Measurements from ENCODE around the gene SEPTIN1. TPM values are rescaled to one million over a fixed set of nuclear protein-coding genes. Genes with fewer than 3 reads are reported as not detected.
"Not testable (repeated sequence)": the region's sequence is repeated elsewhere in the genome, so short reads cannot be mapped to it uniquely, and the experiment has no call there.

Gene SEPTIN1
- total RNA-seq, 1 experiment from 2014 or later = not detected

DNA sequence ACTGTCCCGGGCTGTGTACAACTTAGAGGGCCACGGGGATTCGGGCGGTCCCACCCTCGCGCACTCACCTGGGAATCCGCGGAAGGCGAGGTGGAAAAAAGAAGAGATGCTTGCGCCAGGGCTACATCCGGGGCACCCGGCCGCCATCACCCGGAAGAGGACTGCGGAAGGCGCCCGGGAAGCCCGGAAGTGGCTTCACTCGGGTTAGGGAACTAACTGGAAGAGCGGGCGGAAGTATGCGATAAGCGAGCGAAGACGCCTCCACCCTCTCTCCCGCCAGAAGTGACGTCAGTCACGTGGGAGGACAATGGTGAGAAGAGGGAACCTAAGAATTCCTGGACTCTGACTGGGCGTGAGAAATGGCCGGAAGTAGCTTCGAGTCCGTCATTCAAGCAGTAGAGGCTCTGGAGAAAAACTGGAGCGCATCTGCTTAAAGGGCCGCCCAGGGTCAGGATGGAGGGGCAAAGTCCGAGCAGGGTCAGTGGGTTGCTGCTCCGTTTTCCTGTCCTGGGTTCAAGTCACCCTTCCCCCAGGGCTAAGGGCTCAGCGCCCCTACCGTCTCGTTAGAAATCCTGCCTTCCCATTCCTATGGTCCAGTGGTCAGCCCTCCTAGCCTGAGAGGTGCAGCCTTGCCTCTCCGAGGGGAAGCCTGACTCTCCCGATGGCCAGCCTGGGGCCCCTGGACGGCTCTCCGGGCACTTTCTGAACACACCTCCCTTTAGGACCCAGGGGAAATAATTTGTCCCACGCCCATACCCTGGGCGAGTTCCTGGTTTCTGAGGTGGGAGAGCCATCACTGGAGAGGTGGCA lies 27.0 kb downstream of the SEPTIN1 start, which contains the start of gene CD2BP2:
Gene CD2BP2, minus strand, starts transcription at position 165 of the 810 bp plus-strand sequence. CDS start 627 bp downstream, outside the sequence.
- Histone ChIP-seq H3K27me3 (no peaks in the 10 kb centered on the region), H3K9me3 (no peaks in the 10 kb centered on the region), H3K36me3 (peaks cover 69% of the 10 kb centered on the region), H3K4me3 (peak within 1 kb of the TSS; percentile 96)
- DNase-seq = peak; percentile 100

DNA sequence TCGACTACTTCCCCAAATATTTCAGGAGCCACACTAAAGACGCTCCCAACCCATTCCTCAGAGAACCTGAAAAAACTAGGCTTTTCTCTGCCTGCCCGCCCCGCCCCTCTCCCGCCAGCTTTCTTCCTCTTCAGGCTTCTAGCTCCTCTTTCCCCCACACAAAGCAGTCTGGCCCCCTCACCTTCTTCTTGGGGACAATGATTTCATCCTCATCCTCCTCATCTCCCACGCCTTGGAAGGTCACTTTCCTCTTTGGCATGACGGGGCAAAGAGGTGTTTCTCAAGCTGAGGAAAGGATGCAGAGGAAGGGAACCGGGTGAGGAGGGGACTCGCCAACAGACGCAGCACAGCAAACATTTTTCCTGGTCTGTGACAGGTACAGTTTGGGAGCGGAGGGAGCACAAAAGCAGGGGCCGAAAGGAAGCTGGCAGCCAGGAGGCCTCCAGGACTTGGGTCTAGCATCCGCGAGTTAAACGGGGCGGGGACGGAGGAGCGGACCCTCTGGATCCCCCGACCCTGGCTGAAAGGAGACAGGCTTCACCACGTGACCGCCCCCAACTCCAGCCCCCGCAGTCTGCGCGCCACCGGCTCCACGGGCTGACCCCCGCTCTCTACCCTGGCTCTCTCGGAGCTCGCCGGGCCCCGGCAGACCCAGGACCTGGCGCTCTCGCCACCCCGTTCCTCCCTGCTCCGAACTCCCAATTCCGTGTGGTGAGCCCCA lies 27.8 kb downstream of the SEPTIN1 start:
- Histone ChIP-seq H3K36me3 (peaks cover 69% of the 10 kb centered on the region), H3K27me3 (no peaks in the 10 kb centered on the region), H3K4me3 (peak overlapping the region; percentile 96), H3K9me3 (no peaks in the 10 kb centered on the region)
- no peak for DNase-seq

DNA sequence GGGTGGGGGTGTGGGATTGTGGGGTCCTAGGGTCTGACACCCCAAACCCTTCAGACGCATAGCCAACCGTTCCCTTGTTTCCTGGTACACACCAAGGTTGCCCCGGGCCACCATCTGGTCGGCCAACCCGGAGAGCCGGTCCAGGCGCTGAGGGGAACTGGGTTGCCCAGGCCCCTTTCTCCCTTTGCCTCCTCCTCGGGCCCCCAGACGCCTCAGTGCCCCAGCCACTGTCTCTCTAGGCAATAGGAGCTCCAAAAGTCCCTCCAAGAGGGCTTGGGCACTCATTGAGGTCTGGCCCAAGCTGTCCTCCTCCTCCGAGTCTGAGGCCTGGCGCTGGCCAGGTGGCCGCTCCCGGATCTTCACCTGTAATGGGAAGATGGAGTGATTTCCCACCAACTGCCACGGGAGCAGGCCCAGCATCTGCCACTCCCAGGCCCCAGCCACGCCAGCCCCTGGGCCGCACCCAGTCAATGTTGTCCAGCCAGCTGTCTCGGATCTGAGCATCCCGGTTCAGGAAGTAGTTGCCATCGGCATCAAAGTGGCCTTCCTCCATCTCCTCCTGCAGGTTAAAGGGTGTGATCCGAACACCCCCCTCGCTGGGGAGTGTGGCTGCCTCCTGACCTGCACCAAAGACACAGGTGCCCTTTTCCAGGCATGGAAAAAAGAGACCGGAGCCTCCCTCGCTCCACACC lies 28.8 kb downstream of the SEPTIN1 start:
- no peak for DNase-seq
- peaks cover 62% of the 10 kb centered on the region for H3K36me3 ChIP-seq
- peak overlapping the region; percentile 96 for H3K4me3 ChIP-seq
- no peaks in the 10 kb centered on the region for H3K9me3 ChIP-seq
- H3K27me3 ChIP-seq = no peaks in the 10 kb centered on the region

DNA sequence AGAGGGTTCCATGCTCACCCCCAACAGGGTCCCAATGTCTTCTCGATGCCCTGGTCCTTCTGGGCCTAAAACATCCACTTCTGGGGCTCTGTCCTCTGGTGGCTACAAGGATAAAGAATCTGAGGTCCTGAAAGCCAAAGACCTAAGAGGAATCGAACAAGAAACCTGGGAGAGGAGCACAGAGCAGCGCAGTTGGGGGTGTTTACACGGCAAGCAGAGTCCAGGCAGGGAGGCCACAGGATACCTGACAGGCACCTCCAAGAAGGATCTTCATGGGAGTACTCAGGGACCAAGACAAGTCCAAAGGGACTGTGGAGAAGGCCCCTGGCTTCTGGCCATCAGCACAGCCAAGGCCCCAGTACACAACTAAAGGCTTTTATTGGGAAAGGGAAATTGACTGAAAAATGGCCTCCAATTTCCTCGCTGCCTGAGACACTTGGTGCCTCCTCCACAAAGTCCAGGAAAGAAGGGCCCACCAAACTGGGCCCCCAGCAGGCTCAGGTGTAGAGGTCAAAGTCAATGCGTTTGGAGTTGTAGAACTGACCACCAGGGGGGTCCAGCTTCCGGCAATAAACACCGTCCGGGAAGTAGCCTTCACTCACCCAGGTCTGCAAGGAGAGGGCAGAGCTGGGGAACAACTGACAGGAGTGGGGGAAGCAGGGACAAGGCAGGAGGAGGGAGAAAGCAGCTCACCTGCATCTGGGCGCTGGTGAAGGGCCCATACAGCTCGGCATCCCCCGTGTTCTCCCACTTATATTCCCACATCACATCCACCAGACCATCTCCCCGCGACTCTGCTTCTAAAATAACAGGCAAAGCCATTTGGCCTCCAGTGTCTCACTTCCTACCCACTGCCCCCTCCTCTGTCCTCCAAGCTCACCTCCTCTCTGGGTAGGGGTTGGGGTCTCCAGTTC lies 29.6 kb downstream of the SEPTIN1 start:
- no peaks in the 10 kb centered on the region for H3K27me3 ChIP-seq
- peaks cover 53% of the 10 kb centered on the region for H3K36me3 ChIP-seq
- no peaks in the 10 kb centered on the region for H3K9me3 ChIP-seq
- no peak for DNase-seq
- no peak overlapping the region for H3K4me3 ChIP-seq

DNA sequence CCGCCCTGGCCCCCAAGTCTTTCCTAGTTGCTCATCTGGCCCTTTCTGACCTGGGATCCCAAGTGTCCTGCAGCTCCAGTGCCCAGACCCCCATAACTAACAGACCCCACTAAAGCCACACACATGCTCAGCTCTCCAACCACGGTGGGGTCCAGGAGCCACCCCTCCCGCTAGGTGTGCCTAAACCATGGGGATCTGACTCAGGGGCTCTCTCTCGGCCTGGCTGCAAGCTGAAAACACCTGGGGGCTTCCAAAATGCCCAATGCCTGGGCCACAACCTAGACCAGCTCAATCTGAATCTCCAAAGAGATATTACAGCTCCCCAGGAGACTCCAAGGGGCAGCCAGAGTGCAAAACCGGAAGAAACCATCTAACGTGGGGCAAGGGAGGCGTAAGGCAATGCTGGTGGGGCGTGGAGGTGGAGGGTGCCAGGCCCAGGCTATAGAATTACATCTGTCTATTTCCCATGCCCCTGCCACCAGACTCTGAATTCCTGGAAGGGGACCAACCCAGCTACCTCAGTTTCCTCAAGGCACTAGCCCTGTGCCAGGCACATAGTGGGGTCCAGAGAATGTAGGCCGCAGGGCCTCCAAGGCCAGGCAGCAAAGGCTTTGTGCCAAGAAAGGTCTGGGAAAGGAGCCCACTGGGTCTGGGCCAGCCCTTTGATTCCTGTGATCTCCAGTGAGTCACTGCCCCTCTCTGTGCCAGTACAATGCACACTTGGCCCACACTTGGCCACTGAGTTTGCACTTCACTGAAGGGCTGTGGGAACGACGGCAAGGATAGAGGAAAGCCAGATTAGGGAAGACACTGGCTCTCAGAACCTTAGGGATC lies 30.6 kb downstream of the SEPTIN1 start:
- Histone ChIP-seq H3K36me3 (peaks cover 44% of the 10 kb centered on the region), H3K9me3 (no peaks in the 10 kb centered on the region), H3K27me3 (no peaks in the 10 kb centered on the region), H3K4me3 (no peak overlapping the region)
- DNase-seq = peak; percentile 97

DNA sequence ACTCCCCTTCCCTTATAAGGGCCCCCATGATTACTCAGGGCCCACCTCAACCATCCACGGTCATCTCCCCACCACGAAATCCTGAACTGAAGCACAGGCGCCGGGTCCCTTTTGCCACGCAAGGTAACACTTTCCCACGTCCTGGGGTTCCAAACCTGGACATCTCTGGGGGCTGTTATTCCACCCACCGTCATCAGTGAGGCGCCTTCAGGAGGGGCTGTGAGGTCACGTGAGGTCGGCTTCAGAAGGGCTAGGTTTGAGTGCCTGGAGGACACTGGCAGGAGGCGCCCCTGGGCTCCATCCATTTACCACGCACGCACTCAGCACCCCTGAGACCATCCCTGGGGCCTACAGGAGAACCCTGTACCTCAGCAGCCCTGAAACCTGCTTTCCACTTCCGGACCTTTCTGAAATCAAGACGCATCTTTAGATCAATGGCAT lies 31.3 kb downstream of the SEPTIN1 start:
- H3K4me3 ChIP-seq = no peak overlapping the region
- H3K9me3 ChIP-seq = no peaks in the 10 kb centered on the region
- no peaks in the 10 kb centered on the region for H3K27me3 ChIP-seq
- peaks cover 37% of the 10 kb centered on the region for H3K36me3 ChIP-seq
- DNase-seq = no peak

DNA sequence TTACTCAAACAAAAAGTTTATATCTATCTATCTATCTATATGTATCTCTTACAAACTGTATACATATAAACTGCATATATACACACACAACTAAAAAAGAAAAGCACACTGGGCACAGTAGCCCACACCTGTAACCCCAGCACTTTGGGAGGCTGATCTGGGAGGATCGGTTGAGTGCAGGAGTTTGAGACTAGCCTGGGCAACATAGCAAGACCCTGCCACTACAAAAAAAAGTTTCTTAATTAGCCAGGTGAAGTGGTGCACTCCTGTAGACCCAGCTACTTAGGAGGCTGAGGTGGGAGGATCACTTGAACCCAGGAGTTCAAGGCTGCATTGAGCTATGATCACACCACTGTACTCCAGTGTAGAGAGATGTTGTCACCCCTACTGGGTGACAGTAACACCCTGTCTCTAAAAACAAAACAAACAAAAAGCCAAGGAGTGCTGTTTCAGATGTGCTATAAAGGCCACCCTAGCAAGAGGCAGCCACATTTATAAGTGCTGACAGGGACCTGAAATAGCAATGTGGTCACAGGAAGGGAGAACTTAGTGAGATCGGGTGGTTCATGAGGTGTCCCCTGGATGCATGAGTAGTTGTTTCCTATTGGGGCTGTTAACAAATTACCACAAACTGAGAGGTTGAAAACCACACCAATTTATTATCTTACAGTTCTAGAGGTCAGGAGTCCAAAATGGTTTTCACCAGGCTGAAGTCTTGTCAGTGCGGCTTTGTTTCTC lies 32.1 kb downstream of the SEPTIN1 start:
- H3K27me3 ChIP-seq = no peaks in the 10 kb centered on the region
- H3K4me3 ChIP-seq = no peak overlapping the region
- H3K9me3 ChIP-seq = no peaks in the 10 kb centered on the region
- H3K36me3 ChIP-seq = peaks cover 37% of the 10 kb centered on the region
- no peak for DNase-seq

DNA sequence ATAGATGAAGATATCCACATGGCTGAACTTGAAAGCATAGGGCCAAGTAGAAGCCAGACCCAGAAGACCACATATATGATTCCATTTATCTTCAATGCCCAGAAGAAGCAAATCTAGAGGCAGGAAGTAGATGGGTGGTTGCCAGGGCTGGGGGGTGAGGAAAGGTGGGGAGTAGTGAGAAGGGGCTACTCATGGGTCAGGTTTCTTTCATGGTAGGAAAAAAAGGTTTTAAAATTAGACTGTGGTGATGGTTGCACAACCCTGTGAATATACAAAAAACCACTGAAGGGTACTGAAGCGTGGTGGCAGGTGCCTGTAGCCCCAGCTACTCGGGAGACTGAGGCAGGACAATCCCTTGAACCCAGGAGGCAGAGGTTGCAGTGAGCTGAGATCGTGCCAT lies 32.7 kb downstream of the SEPTIN1 start:
- peaks cover 37% of the 10 kb centered on the region for H3K36me3 ChIP-seq
- H3K27me3 ChIP-seq = no peaks in the 10 kb centered on the region
- DNase-seq = no peak
- no peaks in the 10 kb centered on the region for H3K9me3 ChIP-seq
- H3K4me3 ChIP-seq = no peak overlapping the region

DNA sequence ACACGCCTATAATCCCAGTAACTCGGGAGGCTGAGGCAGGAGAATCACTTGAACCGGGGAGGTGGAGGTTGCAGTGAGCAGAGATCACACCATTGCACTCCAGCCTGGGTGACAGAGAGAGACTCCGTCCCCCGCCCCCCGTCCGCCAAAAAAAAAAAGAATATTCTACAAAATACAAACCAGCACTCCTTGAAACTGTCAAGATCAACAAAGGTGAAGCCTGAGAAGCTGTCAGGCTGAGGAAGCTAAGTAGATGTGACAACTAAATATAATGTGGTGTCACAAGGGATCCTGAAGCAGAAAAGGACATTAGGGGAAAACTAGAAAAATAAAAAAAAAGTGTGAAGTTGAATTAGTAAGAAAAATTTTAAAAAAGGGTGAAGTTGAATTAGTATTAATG lies 33.4 kb downstream of the SEPTIN1 start:
- Histone ChIP-seq H3K9me3 (no peaks in the 10 kb centered on the region), H3K4me3 (no peak overlapping the region), H3K27me3 (no peaks in the 10 kb centered on the region), H3K36me3 (peaks cover 37% of the 10 kb centered on the region)
- no peak for DNase-seq

DNA sequence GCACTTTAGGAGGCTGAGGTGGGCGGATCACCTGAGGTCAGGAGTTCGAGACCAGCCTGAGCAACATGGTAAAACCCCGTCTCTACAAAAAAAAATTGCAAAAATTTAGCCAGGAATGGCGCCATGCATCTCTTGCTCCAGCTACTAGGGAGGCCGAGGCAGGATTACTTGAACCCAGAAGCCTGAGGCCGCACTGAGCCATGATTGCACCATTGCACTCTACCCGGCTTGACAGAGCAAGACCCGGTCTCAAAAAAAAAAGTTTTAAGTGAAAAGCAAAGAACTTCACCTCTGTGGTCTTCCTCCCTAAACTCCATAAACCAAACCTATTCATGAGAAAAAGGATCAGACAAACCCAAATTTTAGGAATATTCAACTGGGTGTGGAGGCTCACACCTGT lies 34.2 kb downstream of the SEPTIN1 start:
- Histone ChIP-seq H3K36me3 (peaks cover 29% of the 10 kb centered on the region), H3K27me3 (no peaks in the 10 kb centered on the region), H3K4me3 (no peak overlapping the region), H3K9me3 (no peaks in the 10 kb centered on the region)
- DNase-seq = no peak

DNA sequence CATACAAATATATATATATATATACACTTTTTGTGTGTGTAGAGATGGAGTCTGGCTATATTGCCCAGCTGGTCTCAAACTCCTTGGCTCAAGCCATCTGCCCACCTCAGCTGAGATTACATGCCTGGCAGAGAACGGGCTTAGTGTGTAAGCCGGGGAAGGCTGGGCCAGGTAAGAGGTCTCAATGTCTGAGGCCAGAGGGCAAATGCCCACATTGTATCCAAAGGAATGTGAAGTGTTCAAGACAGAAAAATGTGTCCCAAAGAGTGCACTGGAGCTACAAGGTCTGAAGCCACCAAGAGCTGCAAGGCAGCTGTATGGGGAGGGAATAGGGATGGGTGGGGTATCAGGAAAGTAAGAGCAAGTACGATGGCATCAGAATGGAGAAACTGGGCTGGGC lies 36.1 kb downstream of the SEPTIN1 start:
- DNase-seq = no peak
- Histone ChIP-seq H3K4me3 (no peak overlapping the region), H3K27me3 (no peaks in the 10 kb centered on the region), H3K36me3 (peaks cover 13% of the 10 kb centered on the region), H3K9me3 (no peaks in the 10 kb centered on the region)

DNA sequence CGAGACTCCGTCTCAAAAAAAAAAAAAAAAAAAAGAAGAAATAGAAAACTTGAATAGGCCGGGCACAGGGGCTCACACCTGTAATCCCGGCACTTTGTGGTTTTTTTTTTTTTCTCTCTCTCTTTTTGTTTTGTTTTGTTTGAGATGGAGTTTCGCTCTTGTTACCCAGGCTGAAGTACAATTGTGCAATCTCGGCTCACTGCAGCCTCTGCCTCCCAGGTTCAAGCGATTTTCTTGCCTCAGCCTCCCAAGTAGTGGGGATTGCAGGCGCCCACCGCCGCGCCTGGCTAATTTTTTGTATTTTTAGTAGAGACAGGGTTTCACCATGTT lies 38.9 kb downstream of the SEPTIN1 start:
- H3K36me3 ChIP-seq, H3K4me3 ChIP-seq, H3K9me3 ChIP-seq, DNase-seq, H3K27me3 ChIP-seq: not testable (repeated sequence)

DNA sequence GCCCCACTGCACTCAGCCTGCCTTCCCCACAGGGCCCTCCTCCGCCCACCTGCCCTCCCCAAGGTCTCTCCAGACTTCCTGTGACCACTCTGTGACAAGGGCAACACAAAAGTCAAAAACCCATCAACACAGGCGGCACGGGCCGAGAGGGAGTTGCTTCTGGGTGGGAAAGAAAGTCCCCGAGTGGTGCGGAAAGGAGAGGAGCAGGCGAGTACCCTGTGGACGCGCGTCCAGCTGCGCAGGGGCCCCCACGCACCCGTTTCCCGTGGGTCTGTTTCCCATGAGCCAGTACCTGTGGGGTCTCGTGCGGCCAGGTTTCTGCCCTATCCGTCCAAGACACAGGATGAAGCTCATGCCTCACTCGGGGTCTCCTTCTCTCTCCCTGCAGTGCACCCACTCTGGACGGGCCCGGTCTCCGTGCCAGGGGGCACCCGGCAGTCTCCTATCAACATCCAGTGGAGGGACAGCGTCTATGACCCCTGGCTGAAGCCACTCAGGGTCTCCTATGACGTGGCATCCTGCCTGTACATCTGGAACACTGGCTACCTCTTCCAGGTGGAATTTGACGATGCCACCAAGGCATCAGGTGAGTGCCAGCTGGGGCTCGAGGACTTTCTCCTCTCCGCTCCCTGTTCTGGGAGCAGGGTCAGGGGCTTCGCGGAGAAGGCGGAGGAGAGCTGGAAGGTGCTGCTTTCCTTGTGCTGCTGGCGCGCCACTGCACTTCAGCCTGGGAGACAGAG lies 39.4 kb downstream of the SEPTIN1 start:
- no peak for DNase-seq
- no peaks in the 10 kb centered on the region for H3K9me3 ChIP-seq

DNA sequence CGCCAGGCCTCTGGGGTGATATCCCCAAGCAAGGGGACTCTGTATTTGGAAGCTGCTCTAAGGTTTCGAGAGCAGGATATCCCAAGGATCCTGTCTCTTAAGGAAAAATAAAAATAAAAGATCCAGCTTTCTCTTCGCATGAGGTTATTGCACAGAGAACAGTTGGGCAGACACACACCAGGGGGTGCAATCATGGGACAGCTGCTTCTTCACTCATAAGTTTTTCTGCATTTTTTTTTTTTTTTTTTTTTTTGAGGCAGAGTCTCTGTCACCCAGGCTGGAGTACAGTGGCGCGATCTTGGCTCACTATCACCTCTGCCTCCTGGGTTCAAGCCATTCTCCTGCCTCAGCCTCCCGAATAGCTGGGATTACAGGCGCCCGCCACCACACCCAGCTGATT lies 40.4 kb downstream of the SEPTIN1 start:
- not testable (repeated sequence) for DNase-seq, H3K4me3 ChIP-seq, H3K27me3 ChIP-seq, H3K9me3 ChIP-seq, H3K36me3 ChIP-seq

More for the DNA sequence above, 39.4 kb downstream of the SEPTIN1 start:
- Histone ChIP-seq H3K4me3 (no peak overlapping the region), H3K36me3 (no peaks in the 10 kb centered on the region), H3K27me3 (no peaks in the 10 kb centered on the region)
